NB4 (cell line): ENCODE results near the gene AKR1B15.
"Not testable (repeated sequence)": the region's sequence is repeated elsewhere in the genome, so short reads cannot be mapped to it uniquely, and the experiment has no call there.

Experiments
- MYC ChIP-seq: IDR thresholded peaks from 2 replicates; pipeline ENCODE4 v1.6.1; 2011; ENCODE audit warnings: low read depth, low read length
- POLR2A ChIP-seq: IDR thresholded peaks from 2 replicates; pipeline ENCODE4 v1.6.1; 2011; ENCODE audit warnings: mild to moderate bottlenecking; ENCODE audit not compliant: insufficient read length; ENCODE audit errors: extremely low read depth
- TF ChIP-seq, protein P1 (sequence below): IDR thresholded peaks from one replicate; pipeline ENCODE4 v1.5.1; 2012; ENCODE audit warnings: low read depth, low read length
- TF ChIP-seq, protein P2 (sequence below): IDR thresholded peaks from 2 replicates; pipeline ENCODE4 v1.6.1; 2011; ENCODE audit warnings: low read depth, low read length

DNA sequence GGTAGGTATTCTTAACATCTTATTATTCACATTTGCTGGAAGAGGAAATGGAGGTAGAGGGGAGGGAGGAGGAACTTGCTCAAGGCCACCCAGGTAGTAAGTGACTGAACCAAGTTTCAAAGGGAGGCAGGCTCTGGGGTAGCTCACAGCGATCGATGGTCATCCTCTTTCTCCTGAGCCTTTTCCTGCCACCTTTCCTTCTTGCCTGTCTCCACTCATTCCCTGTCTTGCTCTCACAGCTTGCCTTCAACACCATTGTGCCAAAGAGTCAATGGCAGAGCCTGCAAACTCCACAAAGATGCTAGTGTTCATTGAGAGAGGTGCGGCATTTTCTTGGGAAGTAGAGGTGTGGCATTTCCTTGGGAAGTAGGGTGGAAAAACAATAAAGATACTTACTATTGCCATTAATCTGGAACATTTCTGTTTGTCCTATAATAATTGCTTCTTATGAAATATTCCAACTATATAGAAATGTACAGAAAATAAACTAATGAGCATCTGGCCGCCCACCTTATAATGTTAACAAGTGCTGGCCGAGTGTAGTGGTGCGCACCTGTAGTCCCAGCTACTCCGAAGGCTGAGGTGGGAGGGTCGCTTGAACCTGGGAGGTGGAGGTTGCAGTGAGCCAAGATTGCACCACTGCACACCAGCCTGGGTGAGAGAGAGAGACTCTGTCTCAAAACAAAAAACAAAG lies 7.3 kb upstream of the AKR1B15 start:
- TF ChIP-seq POLR2A, MYC: not testable (repeated sequence)
- TF ChIP-seq, protein P1, sequence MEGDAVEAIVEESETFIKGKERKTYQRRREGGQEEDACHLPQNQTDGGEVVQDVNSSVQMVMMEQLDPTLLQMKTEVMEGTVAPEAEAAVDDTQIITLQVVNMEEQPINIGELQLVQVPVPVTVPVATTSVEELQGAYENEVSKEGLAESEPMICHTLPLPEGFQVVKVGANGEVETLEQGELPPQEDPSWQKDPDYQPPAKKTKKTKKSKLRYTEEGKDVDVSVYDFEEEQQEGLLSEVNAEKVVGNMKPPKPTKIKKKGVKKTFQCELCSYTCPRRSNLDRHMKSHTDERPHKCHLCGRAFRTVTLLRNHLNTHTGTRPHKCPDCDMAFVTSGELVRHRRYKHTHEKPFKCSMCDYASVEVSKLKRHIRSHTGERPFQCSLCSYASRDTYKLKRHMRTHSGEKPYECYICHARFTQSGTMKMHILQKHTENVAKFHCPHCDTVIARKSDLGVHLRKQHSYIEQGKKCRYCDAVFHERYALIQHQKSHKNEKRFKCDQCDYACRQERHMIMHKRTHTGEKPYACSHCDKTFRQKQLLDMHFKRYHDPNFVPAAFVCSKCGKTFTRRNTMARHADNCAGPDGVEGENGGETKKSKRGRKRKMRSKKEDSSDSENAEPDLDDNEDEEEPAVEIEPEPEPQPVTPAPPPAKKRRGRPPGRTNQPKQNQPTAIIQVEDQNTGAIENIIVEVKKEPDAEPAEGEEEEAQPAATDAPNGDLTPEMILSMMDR: not testable (repeated sequence)
- TF ChIP-seq, protein P2, sequence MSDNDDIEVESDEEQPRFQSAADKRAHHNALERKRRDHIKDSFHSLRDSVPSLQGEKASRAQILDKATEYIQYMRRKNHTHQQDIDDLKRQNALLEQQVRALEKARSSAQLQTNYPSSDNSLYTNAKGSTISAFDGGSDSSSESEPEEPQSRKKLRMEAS: not testable (repeated sequence)
